ENCODE results near the gene FGF22. TPM values are rescaled to one million over a fixed set of nuclear protein-coding genes. Genes with fewer than 3 reads are reported as not detected.

The FGF22 gene
- total RNA-seq, 1 experiment from 2014 or later = 1.3 TPM

DNA sequence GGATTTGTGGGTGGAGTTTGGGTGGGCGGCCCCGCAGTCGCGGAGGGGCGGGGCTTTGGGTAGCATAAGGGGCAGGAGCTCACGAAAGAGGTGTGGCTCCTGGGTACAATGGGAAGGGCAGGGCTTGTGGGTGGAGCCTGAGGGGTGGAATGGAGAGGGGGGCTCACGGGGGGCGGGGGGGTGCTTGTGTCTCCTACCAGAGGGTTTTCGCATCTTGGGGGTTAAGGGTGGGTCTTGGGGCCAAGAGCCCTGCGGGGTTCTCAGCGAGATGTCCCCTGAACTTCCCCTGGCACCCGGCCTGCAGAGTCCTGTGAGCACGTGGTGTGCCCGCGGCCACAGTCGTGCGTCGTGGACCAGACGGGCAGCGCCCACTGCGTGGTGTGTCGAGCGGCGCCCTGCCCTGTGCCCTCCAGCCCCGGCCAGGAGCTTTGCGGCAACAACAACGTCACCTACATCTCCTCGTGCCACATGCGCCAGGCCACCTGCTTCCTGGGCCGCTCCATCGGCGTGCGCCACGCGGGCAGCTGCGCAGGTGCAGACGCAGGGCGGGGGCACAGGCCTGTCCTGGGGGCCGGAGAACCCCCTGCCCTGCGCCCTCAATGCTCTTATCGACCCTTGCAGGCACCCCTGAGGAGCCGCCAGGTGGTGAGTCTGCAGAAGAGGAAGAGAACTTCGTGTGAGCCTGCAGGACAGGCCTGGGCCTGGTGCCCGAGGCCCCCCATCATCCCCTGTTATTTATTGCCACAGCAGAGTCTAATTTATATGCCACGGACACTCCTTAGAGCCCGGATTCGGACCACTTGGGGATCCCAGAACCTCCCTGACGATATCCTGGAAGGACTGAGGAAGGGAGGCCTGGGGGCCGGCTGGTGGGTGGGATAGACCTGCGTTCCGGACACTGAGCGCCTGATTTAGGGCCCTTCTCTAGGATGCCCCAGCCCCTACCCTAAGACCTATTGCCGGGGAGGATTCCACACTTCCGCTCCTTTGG lies 41.6 kb downstream of the FGF22 start:
- CTCF ChIA-PET = no interaction called here
- BruUV-seq (replicated peaks) = no TSS peak
- POLR2A ChIA-PET (ENCODE audit: unreplicated experiment) = interaction anchor here (0.6 kb wide), 2 partner anchors 19 to 110 kb away, joined by 4 to 8 read pairs; no protein-coding TSS in a partner anchor

DNA sequence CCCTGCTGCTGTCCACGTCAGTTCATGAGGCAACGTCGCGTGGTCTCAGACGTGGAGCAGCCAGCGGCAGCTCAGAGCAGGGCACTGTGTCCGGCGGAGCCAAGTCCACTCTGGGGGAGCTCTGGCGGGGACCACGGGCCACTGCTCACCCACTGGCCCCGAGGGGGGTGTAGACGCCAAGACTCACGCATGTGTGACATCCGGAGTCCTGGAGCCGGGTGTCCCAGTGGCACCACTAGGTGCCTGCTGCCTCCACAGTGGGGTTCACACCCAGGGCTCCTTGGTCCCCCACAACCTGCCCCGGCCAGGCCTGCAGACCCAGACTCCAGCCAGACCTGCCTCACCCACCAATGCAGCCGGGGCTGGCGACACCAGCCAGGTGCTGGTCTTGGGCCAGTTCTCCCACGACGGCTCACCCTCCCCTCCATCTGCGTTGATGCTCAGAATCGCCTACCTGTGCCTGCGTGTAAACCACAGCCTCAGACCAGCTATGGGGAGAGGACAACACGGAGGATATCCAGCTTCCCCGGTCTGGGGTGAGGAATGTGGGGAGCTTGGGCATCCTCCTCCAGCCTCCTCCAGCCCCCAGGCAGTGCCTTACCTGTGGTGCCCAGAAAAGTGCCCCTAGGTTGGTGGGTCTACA lies 43.1 kb downstream of the FGF22 start:
- intact Hi-C loops (cut with micrococcal nuclease) = no loop called here
- Histone ChIP-seq H4K20me1 (ENCODE audit: low read length) (no peaks in the 10 kb centered on the region), H3K27ac (ENCODE audit: low read length) (no peak overlapping the region), H3K4me1 (ENCODE audit: insufficient read depth, low read length) (peaks cover 15% of the 10 kb centered on the region), H3K79me2 (ENCODE audit: low read length) (peaks cover 19% of the 10 kb centered on the region), H3F3A (ENCODE audit: low read length, unreplicated experiment) (no peaks in the 10 kb centered on the region), H3K9me3 (ENCODE audit: low read length) (no peaks in the 10 kb centered on the region), H3K4me3 (ENCODE audit: low read length) (no peak overlapping the region), H2AFZ (ENCODE audit: low read length) (no peak overlapping the region), H3K4me2 (ENCODE audit: low read length) (no peak overlapping the region), H3K9ac (ENCODE audit: low read length) (no peak overlapping the region), H3K9me2 (replicated peaks; ENCODE audit: low read length) (no peaks in the 10 kb centered on the region), H3K27me3 (ENCODE audit: low read length) (no peaks in the 10 kb centered on the region), H3K36me3 (ENCODE audit: low read depth, low read length) (no peaks in the 10 kb centered on the region)
- ATAC-seq = no peak
- POLR2A ChIA-PET (ENCODE audit: unreplicated experiment) = no interaction called here
- CTCF ChIA-PET = no interaction called here
- DNase-seq = no peak
- TF ChIP-seq EZH2 (IDR thresholded peaks at IDR 0.05; ENCODE audit: low read length, unreplicated experiment) = no peak
- no peak for TF ChIP-seq EZH2phosphoT487 (IDR thresholded peaks at IDR 0.05; ENCODE audit: borderline replicate concordance, low read length)
- TF ChIP-seq, protein P1, sequence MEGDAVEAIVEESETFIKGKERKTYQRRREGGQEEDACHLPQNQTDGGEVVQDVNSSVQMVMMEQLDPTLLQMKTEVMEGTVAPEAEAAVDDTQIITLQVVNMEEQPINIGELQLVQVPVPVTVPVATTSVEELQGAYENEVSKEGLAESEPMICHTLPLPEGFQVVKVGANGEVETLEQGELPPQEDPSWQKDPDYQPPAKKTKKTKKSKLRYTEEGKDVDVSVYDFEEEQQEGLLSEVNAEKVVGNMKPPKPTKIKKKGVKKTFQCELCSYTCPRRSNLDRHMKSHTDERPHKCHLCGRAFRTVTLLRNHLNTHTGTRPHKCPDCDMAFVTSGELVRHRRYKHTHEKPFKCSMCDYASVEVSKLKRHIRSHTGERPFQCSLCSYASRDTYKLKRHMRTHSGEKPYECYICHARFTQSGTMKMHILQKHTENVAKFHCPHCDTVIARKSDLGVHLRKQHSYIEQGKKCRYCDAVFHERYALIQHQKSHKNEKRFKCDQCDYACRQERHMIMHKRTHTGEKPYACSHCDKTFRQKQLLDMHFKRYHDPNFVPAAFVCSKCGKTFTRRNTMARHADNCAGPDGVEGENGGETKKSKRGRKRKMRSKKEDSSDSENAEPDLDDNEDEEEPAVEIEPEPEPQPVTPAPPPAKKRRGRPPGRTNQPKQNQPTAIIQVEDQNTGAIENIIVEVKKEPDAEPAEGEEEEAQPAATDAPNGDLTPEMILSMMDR (conservative IDR thresholded peaks at IDR 0.05; ENCODE audit: low read depth, low read length) = no peak
- BruUV-seq (replicated peaks) = no TSS peak

More for the DNA sequence above, 41.6 kb downstream of the FGF22 start:
- H3K27me3 ChIP-seq (ENCODE audit: low read length) = no peaks in the 10 kb centered on the region
- TF ChIP-seq EZH2phosphoT487 (IDR thresholded peaks at IDR 0.05; ENCODE audit: borderline replicate concordance, low read length) (no peak), EZH2 (IDR thresholded peaks at IDR 0.05; ENCODE audit: low read length, unreplicated experiment) (no peak)
- TF ChIP-seq, protein P1 (conservative IDR thresholded peaks at IDR 0.05; ENCODE audit: low read depth, low read length) = no peak
- no peaks in the 10 kb centered on the region for H3K36me3 ChIP-seq (ENCODE audit: low read depth, low read length)
- peak; percentile 86 for DNase-seq
- peaks cover 18% of the 10 kb centered on the region for H3K4me1 ChIP-seq (ENCODE audit: insufficient read depth, low read length)
- peak overlapping the region; percentile 54; the same call in 1 of the 2 replicates for H3K4me3 ChIP-seq (ENCODE audit: low read length)
- no peak overlapping the region; the same call in 1 of the 2 replicates for H3K9ac ChIP-seq (ENCODE audit: low read length)
- H3K27ac ChIP-seq (ENCODE audit: low read length) = peak overlapping the region; percentile 67; the same call in 1 of the 2 replicates
- intact Hi-C loops (cut with micrococcal nuclease) = no loop called here
- H3K9me2 ChIP-seq (replicated peaks; ENCODE audit: low read length) = no peaks in the 10 kb centered on the region
- no peaks in the 10 kb centered on the region for H3F3A ChIP-seq (ENCODE audit: low read length, unreplicated experiment)
- 0 out of 2 replicates have a peak overlapping the region, but pooled peaks have one; percentile 80 for H3K4me2 ChIP-seq (ENCODE audit: low read length)
- no peak overlapping the region for H2AFZ ChIP-seq (ENCODE audit: low read length)
- H3K79me2 ChIP-seq (ENCODE audit: low read length) = peaks cover 26% of the 10 kb centered on the region
- ATAC-seq = peak; percentile 33
- no peaks in the 10 kb centered on the region for H3K9me3 ChIP-seq (ENCODE audit: low read length)
- H4K20me1 ChIP-seq (ENCODE audit: low read length) = no peaks in the 10 kb centered on the region
